A549 (cell line): ENCODE results near the gene TGFBRAP1. TPM values are rescaled to one million over a fixed set of nuclear protein-coding genes. Genes with fewer than 3 reads are reported as not detected.

Experiments used
- ATAC-seq, 2 experiments: fragments of 200-7000 bp in 1 of 2; fragments of >200 bp in 1 of 2; cut with Nextera tagmentation in 1 of 2; cut with Tn5 transposase in 1 of 2; 3 replicates each; pipeline versions ENCODE4 v1.8.0 to v1.9.1; 2018 to 2020; ENCODE audit warnings: mild to moderate bottlenecking in 1 of 2, moderate library complexity in 1 of 2
- CTCF ChIA-PET: fragments of 300-600 bp; sonication (Branson Sonifier 250); formaldehyde crosslinking; extraction: SDS; loops from one replicate; lab custom pipeline; 2021; ENCODE audit warnings: antibody characterized with exemption, inconsistent platforms; lab: Yijun Ruan, JAX
- POLR2A ChIA-PET: fragments of 350-600 bp; formaldehyde crosslinking; extraction: SDS; loops from one replicate; lab custom pipeline; 2021; ENCODE audit warnings: antibody characterized with exemption, inconsistent platforms; lab: Yijun Ruan, JAX
- DNase-seq, 2 experiments: peaks; one replicate each; pipeline versions ENCODE4 v3.0.0 to v3.0.0-alpha.2; 2011 to 2016; ENCODE audit warnings: low read depth in 1 of 2, low spot score in 1 of 2
- FAIRE-seq: peaks from 2 replicates; lab custom pipeline; 2011; peaks lifted over from hg19 to GRCh38; lab: Jason Lieb, UNC
- H3K27ac ChIP-seq, 2 experiments: fragments of >200 bp; sonication (Bioruptor Twin); formaldehyde crosslinking; 3 replicates each; pipeline ENCODE4 v1.5.1; 2016 to 2017
- H3K4me1 ChIP-seq: fragments of >200 bp; sonication (Bioruptor Twin); formaldehyde crosslinking; 3 replicates; pipeline ENCODE4 v1.6.1; 2016
- H3K4me2 ChIP-seq: fragments of >200 bp; sonication (Bioruptor Twin); formaldehyde crosslinking; 3 replicates; pipeline ENCODE4 v1.6.1; 2016
- H3K4me3 ChIP-seq: fragments of >200 bp; sonication (Bioruptor Twin); formaldehyde crosslinking; 3 replicates; pipeline ENCODE4 v1.5.1; 2016
- H3K9me3 ChIP-seq: fragments of >200 bp; sonication (Bioruptor Twin); formaldehyde crosslinking; 3 replicates; pipeline ENCODE4 v1.6.1; 2016
- CBX2 ChIP-seq: fragments of 200-600 bp; sonication (generic); IDR thresholded peaks from 2 replicates; pipeline ENCODE4 v1.6.1; 2016; ENCODE audit warnings: low read depth, mild to moderate bottlenecking, borderline replicate concordance
- CBX8 ChIP-seq: fragments of 200-600 bp; sonication (generic); IDR thresholded peaks from 2 replicates; pipeline ENCODE4 v1.6.1; 2016
- ELK1 ChIP-seq: fragments of 150-350 bp; IDR thresholded peaks from 2 replicates; pipeline ENCODE4 v1.6.1; 2014; ENCODE audit warnings: low read depth, mild to moderate bottlenecking, low read length
- EP300 ChIP-seq, 2 experiments: fragments of >200 bp; sonication (Bioruptor Twin); formaldehyde crosslinking; IDR thresholded peaks; 2 replicates in 1 of 2; 3 replicates in 1 of 2; pipeline ENCODE4 v1.6.1; 2016 to 2017
- FOSB ChIP-seq: fragments of 250-450 bp; sonication (Bioruptor Pico); IDR thresholded peaks from 2 replicates; pipeline ENCODE4 v1.5.0; 2020; ENCODE audit warnings: mild to moderate bottlenecking, moderate library complexity
- FOXS1 ChIP-seq: fragments of 250-450 bp; sonication (Bioruptor Pico); IDR thresholded peaks from 2 replicates; pipeline ENCODE4 v1.5.0; 2020; ENCODE audit warnings: mild to moderate bottlenecking, moderate library complexity
- GATA3 ChIP-seq: IDR thresholded peaks from 2 replicates; pipeline ENCODE4 v1.6.1; 2012; ENCODE audit warnings: borderline replicate concordance
- HDAC2 ChIP-seq: fragments of 200-600 bp; sonication (generic); IDR thresholded peaks from 2 replicates; pipeline ENCODE4 v1.6.1; 2016
- HES2 ChIP-seq: fragments of >200 bp; sonication (Bioruptor Twin); formaldehyde crosslinking; IDR thresholded peaks from 2 replicates; pipeline ENCODE4 v1.6.1; 2016
- HOXB13 ChIP-seq: fragments of 250-450 bp; sonication (Bioruptor Pico); IDR thresholded peaks from 2 replicates; pipeline ENCODE4 v1.5.0; 2020; ENCODE audit warnings: low read depth, mild to moderate bottlenecking, moderate library complexity
- MYC ChIP-seq: IDR thresholded peaks from 2 replicates; pipeline ENCODE4 v1.6.1; 2012; ENCODE audit warnings: mild to moderate bottlenecking, inconsistent platforms, low read length, improper control_type of control experiment, borderline replicate concordance
- NFE2L2 ChIP-seq: fragments of 150-350 bp; conservative IDR thresholded peaks from 2 replicates; pipeline ENCODE4 v1.6.1; 2014; ENCODE audit warnings: low read length
- PHF8 ChIP-seq: fragments of 200-600 bp; sonication (generic); IDR thresholded peaks from 2 replicates; pipeline ENCODE4 v1.6.1; 2016; ENCODE audit warnings: low read depth, mild to moderate bottlenecking, antibody characterized with exemption, moderate library complexity, borderline replicate concordance
- POLR2AphosphoS2 ChIP-seq: conservative IDR thresholded peaks from 2 replicates; pipeline ENCODE4 v1.6.1; 2012; ENCODE audit warnings: low read length, improper control_type of control experiment, inconsistent platforms
- RAD21 ChIP-seq, 2 experiments: fragments of >200 bp in 1 of 2; sonication (Bioruptor Twin) in 1 of 2; formaldehyde crosslinking in 1 of 2; IDR thresholded peaks in 1 of 2; conservative IDR thresholded peaks in 1 of 2; 2 replicates in 1 of 2; 3 replicates in 1 of 2; pipeline ENCODE4 v1.6.1; 2012 to 2018; ENCODE audit warnings: inconsistent platforms in 1 of 2
- RCOR1 ChIP-seq: fragments of 150-350 bp; IDR thresholded peaks from 2 replicates; pipeline ENCODE4 v1.6.1; 2014; ENCODE audit warnings: antibody characterized with exemption, low read length, low read depth
- SMC3 ChIP-seq: fragments of >200 bp; sonication (Bioruptor Twin); formaldehyde crosslinking; IDR thresholded peaks from 3 replicates; pipeline ENCODE4 v1.6.1; 2018; ENCODE audit warnings: inconsistent platforms
- TP53 ChIP-seq: fragments of 250-450 bp; sonication (Bioruptor Pico); IDR thresholded peaks from 2 replicates; pipeline ENCODE4 v1.5.0; 2021; ENCODE audit warnings: mild to moderate bottlenecking, moderate library complexity
- ZFP36 ChIP-seq: fragments of 450-650 bp; IDR thresholded peaks from 2 replicates; pipeline ENCODE4 v1.6.1; 2014; ENCODE audit warnings: borderline replicate concordance; ENCODE audit not compliant: partially characterized antibody
- WGBS: methylation state at CpG from one replicate; pipeline ENCODE4 v1.1.6; 2017; ENCODE audit errors: missing lambda C conversion rate; 5-methylcytosine and 5-hydroxymethylcytosine counted together
- polyA plus RNA-seq, 4 experiments: library from polyadenylated mRNA; depleted of rRNA in 3 of 4; stranded (reverse); fragments of >200 nt; fragmentation: RNase III in 1 of 4; extraction: RNeasy Plus Mini Kit Qiagen cat#74134 plus additional on column Dnase treatment in 1 of 4; gene quantifications; 2 replicates in 3 of 4; 3 replicates in 1 of 4; pipeline ENCODE4 v1.2.3, GENCODE V29; 2011 to 2017
- TF ChIP-seq, protein P1 (sequence below): fragments of >200 bp; sonication (Bioruptor Twin); formaldehyde crosslinking; IDR thresholded peaks from 3 replicates; pipeline ENCODE4 v1.6.1; 2016
- TF ChIP-seq, protein P2 (sequence below): IDR thresholded peaks from 2 replicates; pipeline ENCODE4 v1.6.1; 2012
- TF ChIP-seq, protein P3 (sequence below): fragments of >200 bp; sonication (Bioruptor Twin); formaldehyde crosslinking; IDR thresholded peaks from 3 replicates; pipeline ENCODE4 v1.5.1; 2016

TGFBRAP1 gene
- polyA plus RNA-seq, 2 of the 4 experiments (the other 2 are of a cell fraction) = 9.0 to 13.7 TPM

DNA sequence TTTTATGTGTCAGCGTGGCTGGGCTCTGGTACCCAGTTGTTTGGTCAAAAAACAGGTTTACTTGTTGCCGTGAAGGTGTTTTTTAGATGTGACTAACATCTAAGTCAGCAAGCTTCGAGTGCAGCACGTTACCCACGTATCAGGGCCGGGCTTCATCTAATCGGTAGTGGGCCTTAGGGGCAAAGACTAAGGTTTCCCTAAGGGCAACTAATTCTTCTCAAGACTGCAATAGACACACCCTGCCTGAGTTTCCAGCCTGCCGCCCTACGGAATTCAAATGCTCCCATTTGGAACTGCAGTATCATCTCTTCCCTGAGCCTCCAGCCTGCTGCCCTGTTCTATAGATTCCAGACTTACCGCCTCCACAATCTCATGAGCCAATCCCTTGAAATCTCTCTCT, 41.6 kb upstream of the TGFBRAP1 start (continued):
- TF ChIP-seq, protein P1, sequence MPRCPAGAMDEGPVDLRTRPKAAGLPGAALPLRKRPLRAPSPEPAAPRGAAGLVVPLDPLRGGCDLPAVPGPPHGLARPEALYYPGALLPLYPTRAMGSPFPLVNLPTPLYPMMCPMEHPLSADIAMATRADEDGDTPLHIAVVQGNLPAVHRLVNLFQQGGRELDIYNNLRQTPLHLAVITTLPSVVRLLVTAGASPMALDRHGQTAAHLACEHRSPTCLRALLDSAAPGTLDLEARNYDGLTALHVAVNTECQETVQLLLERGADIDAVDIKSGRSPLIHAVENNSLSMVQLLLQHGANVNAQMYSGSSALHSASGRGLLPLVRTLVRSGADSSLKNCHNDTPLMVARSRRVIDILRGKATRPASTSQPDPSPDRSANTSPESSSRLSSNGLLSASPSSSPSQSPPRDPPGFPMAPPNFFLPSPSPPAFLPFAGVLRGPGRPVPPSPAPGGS = no peak

DNA sequence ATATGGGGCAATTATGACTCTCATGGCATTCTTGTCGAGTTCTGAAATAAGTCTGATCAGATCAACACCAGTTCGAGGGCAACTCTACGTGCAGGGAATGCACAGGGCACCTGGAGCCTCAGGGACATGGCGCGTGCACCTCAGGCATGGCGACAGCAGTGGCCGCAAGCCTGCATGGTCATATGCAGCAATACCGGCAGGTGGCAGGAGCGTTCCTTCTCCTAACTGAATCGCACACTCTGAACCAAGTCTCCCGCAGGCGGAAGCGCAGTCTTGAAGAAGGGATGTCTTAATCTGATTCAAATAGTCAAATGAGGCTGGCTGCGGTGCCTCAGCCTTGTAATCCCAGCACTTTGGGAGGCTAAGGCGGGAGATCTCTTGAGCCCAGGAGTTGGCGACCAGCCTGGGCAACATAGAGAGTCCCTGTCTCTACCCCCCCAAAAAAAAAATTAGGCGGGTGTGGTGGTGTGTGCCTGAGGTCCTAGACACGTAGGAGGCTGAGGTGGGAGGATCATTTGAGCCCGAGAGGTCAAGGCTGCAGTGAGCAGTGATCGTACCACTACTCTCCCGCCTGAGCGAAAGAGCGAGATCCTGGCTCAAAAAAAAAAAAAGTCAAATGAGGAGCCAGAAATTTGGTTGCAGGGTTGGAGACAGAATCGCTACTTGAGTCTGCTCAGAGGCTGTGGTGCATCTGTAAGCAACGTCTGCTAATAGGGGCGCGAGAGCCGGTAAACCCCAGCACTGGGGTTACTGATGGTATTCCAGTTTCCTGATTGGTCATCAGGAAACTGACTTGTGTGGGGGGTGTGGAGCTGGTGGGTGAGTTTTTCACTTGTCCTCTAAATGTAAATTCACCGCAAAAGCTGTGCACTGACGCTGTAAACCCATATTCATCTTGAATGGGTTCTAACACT, 40.5 kb upstream of the TGFBRAP1 start:
- ChIA-PET POLR2A (no interaction called here), CTCF (interaction anchor here (0.6 to 12.5 kb wide), 20 partner anchors 10 to 179 kb away, joined by 3 to 146 read pairs (median 4); partner anchors contain the start of gene FHL2)
- TF ChIP-seq, protein P2, sequence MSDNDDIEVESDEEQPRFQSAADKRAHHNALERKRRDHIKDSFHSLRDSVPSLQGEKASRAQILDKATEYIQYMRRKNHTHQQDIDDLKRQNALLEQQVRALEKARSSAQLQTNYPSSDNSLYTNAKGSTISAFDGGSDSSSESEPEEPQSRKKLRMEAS = peak; percentile 67
- TF ChIP-seq HDAC2 (no peak), POLR2AphosphoS2 (no peak), GATA3 (no peak), HOXB13 (CRISPR knock-in tag) (no peak), RCOR1 (no peak), FOSB (CRISPR knock-in tag) (no peak), RAD21 (conservative IDR thresholded peaks at IDR 0.05 in 1 of 2, IDR thresholded peaks at IDR 0.05 in 1 of 2) (peak; percentile 93 to 95), CBX8 (no peak), NFE2L2 (no peak), ELK1 (no peak), CBX2 (no peak), TP53 (CRISPR knock-in tag) (no peak), EP300 (IDR thresholded peaks at IDR 0.05) (no peak), ZFP36 (no peak), FOXS1 (CRISPR knock-in tag) (no peak), HES2 (no peak), SMC3 (peak; percentile 98), PHF8 (no peak), MYC (0 out of 2 replicates have a peak, but pooled peaks have one; percentile 37)
- TF ChIP-seq, protein P3, sequence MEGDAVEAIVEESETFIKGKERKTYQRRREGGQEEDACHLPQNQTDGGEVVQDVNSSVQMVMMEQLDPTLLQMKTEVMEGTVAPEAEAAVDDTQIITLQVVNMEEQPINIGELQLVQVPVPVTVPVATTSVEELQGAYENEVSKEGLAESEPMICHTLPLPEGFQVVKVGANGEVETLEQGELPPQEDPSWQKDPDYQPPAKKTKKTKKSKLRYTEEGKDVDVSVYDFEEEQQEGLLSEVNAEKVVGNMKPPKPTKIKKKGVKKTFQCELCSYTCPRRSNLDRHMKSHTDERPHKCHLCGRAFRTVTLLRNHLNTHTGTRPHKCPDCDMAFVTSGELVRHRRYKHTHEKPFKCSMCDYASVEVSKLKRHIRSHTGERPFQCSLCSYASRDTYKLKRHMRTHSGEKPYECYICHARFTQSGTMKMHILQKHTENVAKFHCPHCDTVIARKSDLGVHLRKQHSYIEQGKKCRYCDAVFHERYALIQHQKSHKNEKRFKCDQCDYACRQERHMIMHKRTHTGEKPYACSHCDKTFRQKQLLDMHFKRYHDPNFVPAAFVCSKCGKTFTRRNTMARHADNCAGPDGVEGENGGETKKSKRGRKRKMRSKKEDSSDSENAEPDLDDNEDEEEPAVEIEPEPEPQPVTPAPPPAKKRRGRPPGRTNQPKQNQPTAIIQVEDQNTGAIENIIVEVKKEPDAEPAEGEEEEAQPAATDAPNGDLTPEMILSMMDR = peak; percentile 89
- FAIRE-seq (no peak), DNase-seq (peak; percentile 58 to 86), ATAC-seq (peak; percentile 94 to 97)
- 55% methylated on average over 28 of the region's 30 CpGs for WGBS
- H3K4me3 ChIP-seq = no peak overlapping the region
- H3K4me1 ChIP-seq = peaks cover 8% of the 10 kb centered on the region; the same call in 2 of the 3 replicates
- peak overlapping the region; percentile 12 to 74; a peak in 4 of 6 replicates for H3K27ac ChIP-seq
- 0 out of 3 replicates have a peak overlapping the region, but pooled peaks have one; percentile 9 for H3K4me2 ChIP-seq
- no peaks in the 10 kb centered on the region for H3K9me3 ChIP-seq
